Ovary (tissue), 9 donors: ENCODE measurements around the gene PHOSPHO2. TPM values are rescaled to one million over a fixed set of nuclear protein-coding genes. Genes with fewer than 3 reads are reported as not detected.

Source experiments
- DNase-seq, 5 donors: peaks; one replicate each; pipeline ENCODE4 v3.0.0-alpha.2; 2019 to 2020
- H3K27ac ChIP-seq, 2 donors: fragments of 200-600 bp; one replicate each; pipeline versions ENCODE4 v1.5.1 to v1.8.0; 2019 to 2022
- H3K27me3 ChIP-seq: fragments of 200-600 bp; one replicate; pipeline ENCODE4 v1.8.0; 2022
- H3K36me3 ChIP-seq: fragments of 200-600 bp; sonication (generic); one replicate; pipeline ENCODE4 v1.5.1; 2019
- H3K4me1 ChIP-seq: one replicate; pipeline ENCODE4 v1.8.1; 2013; ENCODE audit warnings: mild to moderate bottlenecking, moderate library complexity; ENCODE audit not compliant: insufficient read depth
- H3K4me3 ChIP-seq: fragments of 200-600 bp; sonication (generic); one replicate; pipeline ENCODE4 v1.5.1; 2017
- H3K9me3 ChIP-seq, 2 donors: fragments of 200-600 bp in 1 of 2; sonication (generic) in 1 of 2; one replicate each; pipeline versions ENCODE4 v1.5.1 to v1.8.1; 2013 to 2019; ENCODE audit warnings: mild to moderate bottlenecking in 1 of 2, moderate library complexity in 1 of 2
- EP300 ChIP-seq: sonication (generic); formaldehyde crosslinking; IDR thresholded peaks from one replicate; pipeline ENCODE4 v1.6.1; 2017; ENCODE audit warnings: antibody characterized with exemption
- POLR2A ChIP-seq: fragments of 450-650 bp; IDR thresholded peaks from one replicate; pipeline ENCODE4 v1.6.1; 2017; ENCODE audit warnings: antibody characterized with exemption, mild to moderate bottlenecking, moderate library complexity
- WGBS, 3 donors: extraction: QIAGEN DNeasy Blood & Tissue Kit in 1 of 3; methylation state at CpG; one replicate each; pipeline versions ENCODE4 v1.1.5 to v1.1.7; 2013 to 2017; 5-methylcytosine and 5-hydroxymethylcytosine counted together
- intact Hi-C, 4 donors: fragments of 100-400 bp; cut with DNase I; formaldehyde crosslinking; loops; one replicate each; pipeline versions ENCODE4 v1.11.0 to v1.15.1; 2022 to 2023
- polyA plus RNA-seq, 2 donors: library from polyadenylated mRNA; stranded (reverse); fragments of 200-250 nt in 1 of 2; fragments of 350-450 nt in 1 of 2; fragmentation: Illumina TruSeq in 1 of 2; extraction: RNeasy Lipid Tissue Mini Kit (QIAGEN cat#74804) in 1 of 2; gene quantifications; one replicate each; pipeline ENCODE4 v1.2.3, GENCODE V29; 2013 to 2014
- total RNA-seq, 7 donors: library from RNA; depleted of rRNA in 2 of 7; stranded (reverse); fragments of >200 nt in 2 of 7; fragmentation: NEBNext Ultra II Directional in 3 of 7; extraction: Animal tissue kit (Norgen Biotek cat#: 25700) in 3 of 7; gene quantifications; one replicate each; pipeline versions ENCODE4 v1.1.0 to v1.2.4, GENCODE V29; 2016 to 2023
- TF ChIP-seq, protein P1 (sequence below), 3 donors: fragments of 450-650 bp in 2 of 3; fragments of 200-600 bp in 1 of 3; IDR thresholded peaks; one replicate each; pipeline versions ENCODE4 v1.5.1 to v1.8.0; 2016 to 2022; ENCODE audit warnings: antibody characterized with exemption in 3 of 3, mild to moderate bottlenecking in 1 of 3
- donor health status: DM: no; HTN: no; CAD: no; lungs with moderate emphysema.
- donor health status: DM: no; HTN: no; CAD: no.
- donor health status: Bipolar disorder and iron deficiency.
- donor health status: DM: yes; HTN: yes; CAD: no.
- donor health status: DM: no; HTN: no; CAD: no.
- donor health status: DM: yes; HTN: yes; CAD: no.

PHOSPHO2 gene
- total and polyA plus RNA-seq, 9 donors = 2.4 to 7.9 (median 5.8) TPM

DNA sequence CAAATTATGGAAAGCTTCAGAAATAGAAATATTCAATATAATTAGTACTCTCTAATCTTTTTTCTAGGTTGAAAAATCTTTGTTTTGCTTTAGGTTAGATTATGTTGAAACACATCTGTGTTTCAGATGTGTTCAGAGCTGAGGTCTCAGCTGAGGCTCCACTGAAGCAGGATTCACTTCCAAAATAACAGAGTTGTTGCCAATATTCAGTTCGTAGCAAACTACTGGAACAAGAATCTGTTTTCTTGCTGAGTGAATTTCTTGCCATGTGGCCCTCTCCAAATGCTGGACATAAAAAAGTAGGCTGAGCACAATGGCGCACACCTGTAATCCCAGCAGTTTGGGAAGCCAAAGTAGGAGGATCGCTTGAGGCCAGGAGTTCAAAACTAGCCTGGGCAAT lies 8.7 kb downstream of the PHOSPHO2 start:
- no peak overlapping the region for H3K27ac ChIP-seq

DNA sequence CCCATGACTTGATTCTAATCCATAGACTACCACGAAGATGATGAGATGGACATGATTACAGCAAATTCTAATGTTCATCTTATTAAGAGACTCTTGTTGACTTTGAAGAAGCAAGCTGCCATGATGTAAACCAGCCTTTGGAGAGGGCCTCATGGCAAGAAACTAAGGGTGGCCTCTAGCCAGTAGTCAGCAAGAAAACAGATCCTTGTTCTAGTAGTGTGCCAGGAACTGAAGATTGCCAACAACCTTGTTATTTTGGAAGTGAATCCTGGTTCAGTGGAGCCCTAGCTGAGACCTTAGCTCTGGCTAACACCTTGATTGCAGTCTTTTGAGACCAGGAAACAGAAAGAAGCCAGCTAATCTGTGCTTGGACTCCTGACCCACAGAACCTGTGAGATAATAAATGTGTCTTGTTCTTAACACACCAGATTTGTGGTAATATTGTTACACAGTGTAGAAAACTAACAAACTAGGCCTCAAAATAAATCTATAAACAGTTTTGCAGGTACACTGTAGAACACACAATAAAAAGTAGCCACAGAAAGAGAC lies 10.0 kb downstream of the PHOSPHO2 start:
- TF ChIP-seq, protein P1, sequence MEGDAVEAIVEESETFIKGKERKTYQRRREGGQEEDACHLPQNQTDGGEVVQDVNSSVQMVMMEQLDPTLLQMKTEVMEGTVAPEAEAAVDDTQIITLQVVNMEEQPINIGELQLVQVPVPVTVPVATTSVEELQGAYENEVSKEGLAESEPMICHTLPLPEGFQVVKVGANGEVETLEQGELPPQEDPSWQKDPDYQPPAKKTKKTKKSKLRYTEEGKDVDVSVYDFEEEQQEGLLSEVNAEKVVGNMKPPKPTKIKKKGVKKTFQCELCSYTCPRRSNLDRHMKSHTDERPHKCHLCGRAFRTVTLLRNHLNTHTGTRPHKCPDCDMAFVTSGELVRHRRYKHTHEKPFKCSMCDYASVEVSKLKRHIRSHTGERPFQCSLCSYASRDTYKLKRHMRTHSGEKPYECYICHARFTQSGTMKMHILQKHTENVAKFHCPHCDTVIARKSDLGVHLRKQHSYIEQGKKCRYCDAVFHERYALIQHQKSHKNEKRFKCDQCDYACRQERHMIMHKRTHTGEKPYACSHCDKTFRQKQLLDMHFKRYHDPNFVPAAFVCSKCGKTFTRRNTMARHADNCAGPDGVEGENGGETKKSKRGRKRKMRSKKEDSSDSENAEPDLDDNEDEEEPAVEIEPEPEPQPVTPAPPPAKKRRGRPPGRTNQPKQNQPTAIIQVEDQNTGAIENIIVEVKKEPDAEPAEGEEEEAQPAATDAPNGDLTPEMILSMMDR (IDR thresholded peaks at IDR 0.05) = no peak
- TF ChIP-seq EP300 (no peak), POLR2A (no peak)
- no peaks in the 10 kb centered on the region for H3K27me3 ChIP-seq
- H3K27ac ChIP-seq = no peak overlapping the region
- no peak overlapping the region for H3K4me3 ChIP-seq
- no peaks in the 10 kb centered on the region for H3K36me3 ChIP-seq
- no peaks in the 10 kb centered on the region for H3K4me1 ChIP-seq
- intact Hi-C loops = loop anchor here in 1 of 4 donors (10.0 kb wide), 1 partner anchor 1109 kb away; no protein-coding TSS in a partner anchor
- H3K9me3 ChIP-seq = no peaks in the 10 kb centered on the region
- no peak for DNase-seq
- 83 to 95% (median 92%) methylated on average over 1 of the region's 1 CpG for WGBS, 3 donors

More for the DNA sequence above, 8.7 kb downstream of the PHOSPHO2 start:
- H3K4me1 ChIP-seq = no peaks in the 10 kb centered on the region
- H3K9me3 ChIP-seq = no peaks in the 10 kb centered on the region
- no peaks in the 10 kb centered on the region for H3K36me3 ChIP-seq
- no peak for DNase-seq
- no peak overlapping the region for H3K4me3 ChIP-seq
- 17 to 49% (median 46%) methylated on average over 3 of the region's 3 CpGs for WGBS, 3 donors
- H3K27me3 ChIP-seq = no peaks in the 10 kb centered on the region
- intact Hi-C loops = loop anchor here in 1 of 4 donors (10.0 kb wide), 1 partner anchor 1108 kb away; no protein-coding TSS in a partner anchor
- no peak for TF ChIP-seq EP300
- TF ChIP-seq, protein P1 (IDR thresholded peaks at IDR 0.05) = no peak

DNA sequence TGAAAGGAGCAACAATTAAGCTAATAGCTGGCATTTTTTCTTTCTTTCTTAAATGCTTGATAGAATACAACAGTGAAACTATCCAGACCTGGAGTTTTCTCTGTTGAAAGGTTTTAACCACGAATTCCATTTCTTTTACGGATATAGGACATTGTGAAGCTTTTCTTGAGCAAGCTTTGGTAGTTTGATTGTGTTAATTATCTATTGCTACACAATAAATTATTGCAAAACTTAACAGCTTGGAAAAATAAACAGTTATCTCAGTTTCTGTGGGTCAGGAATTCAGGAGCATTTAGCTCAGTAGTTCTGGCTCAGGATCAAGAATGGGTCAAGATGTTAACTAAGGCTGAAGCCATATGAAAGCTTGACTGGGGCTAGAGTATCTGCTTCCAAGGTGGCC lies 11.7 kb downstream of the PHOSPHO2 start:
- H3K27ac ChIP-seq = no peak overlapping the region
- TF ChIP-seq EP300 (no peak), POLR2A (no peak)
- TF ChIP-seq, protein P1 (IDR thresholded peaks at IDR 0.05) = no peak
- H3K9me3 ChIP-seq = no peaks in the 10 kb centered on the region
- WGBS, 3 donors = 24 to 44% (median 30%) methylated on average over 2 of the region's 2 CpGs
- H3K4me1 ChIP-seq = no peaks in the 10 kb centered on the region
- no peaks in the 10 kb centered on the region for H3K36me3 ChIP-seq
- intact Hi-C loops = loop anchor here in 1 of 4 donors (10.0 kb wide), 1 partner anchor 1111 kb away; no protein-coding TSS in a partner anchor
- DNase-seq = no peak
- H3K4me3 ChIP-seq = no peak overlapping the region
- no peaks in the 10 kb centered on the region for H3K27me3 ChIP-seq

DNA sequence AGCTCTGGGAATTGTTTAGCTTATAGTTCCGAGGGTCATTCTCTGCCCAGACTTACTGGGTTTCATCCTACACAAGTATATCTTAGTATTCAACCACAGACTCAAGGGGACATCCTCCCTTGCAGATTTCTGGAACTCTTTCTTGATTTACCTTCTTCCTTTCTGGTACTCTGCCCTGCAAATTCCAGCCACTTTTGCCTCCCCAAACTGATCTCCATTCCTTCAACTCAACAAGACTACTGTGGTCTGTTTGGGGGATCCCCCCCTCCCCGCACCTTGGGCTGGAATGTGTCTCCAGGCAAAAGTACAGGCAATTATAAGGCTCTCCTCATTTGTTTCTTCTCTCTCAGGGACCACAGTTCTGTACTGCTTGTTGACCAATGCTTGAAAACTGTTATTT lies 13.4 kb downstream of the PHOSPHO2 start:
- H3K4me3 ChIP-seq = no peak overlapping the region
- TF ChIP-seq, protein P1 (IDR thresholded peaks at IDR 0.05) = no peak
- no peak for TF ChIP-seq EP300
- H3K4me1 ChIP-seq = no peaks in the 10 kb centered on the region
- no peaks in the 10 kb centered on the region for H3K27me3 ChIP-seq
- intact Hi-C loops = loop anchor here in 1 of 4 donors (10.0 kb wide), 1 partner anchor 1113 kb away; no protein-coding TSS in a partner anchor
- H3K36me3 ChIP-seq = no peaks in the 10 kb centered on the region
- no peaks in the 10 kb centered on the region for H3K9me3 ChIP-seq
- DNase-seq = no peak
- 25 to 44% (median 38%) methylated on average over 2 of the region's 2 CpGs for WGBS, 3 donors
- H3K27ac ChIP-seq = no peak overlapping the region
